Thymus (tissue), 11 donors: ENCODE results near the gene IRF2. TPM values are rescaled to one million over a fixed set of nuclear protein-coding genes. Genes with fewer than 3 reads are reported as not detected.
A peak's percentile ranks its signal among the peaks of the same experiment; 100 is the strongest.

Experiments used
- DNase-seq, 9 donors: peaks; one replicate each; pipeline ENCODE4 v3.0.0-alpha.2; 2013; ENCODE audit warnings: low spot score in 9 of 9, low read depth in 6 of 9, missing footprints in 1 of 9
- H3K27ac ChIP-seq, 2 donors: one replicate each; pipeline ENCODE4 v1.5.1; 2013; ENCODE audit warnings: control low read depth in 1 of 2, low read depth in 1 of 2, low read length in 1 of 2, mild to moderate bottlenecking in 1 of 2, moderate library complexity in 1 of 2
- H3K27me3 ChIP-seq, 2 donors: one replicate each; pipeline ENCODE4 v1.5.1; 2013; ENCODE audit warnings: low read length in 1 of 2; ENCODE audit not compliant: control insufficient read depth in 2 of 2, insufficient read depth in 1 of 2
- H3K36me3 ChIP-seq, 2 donors: one replicate each; pipeline ENCODE4 v1.5.1; 2013; ENCODE audit warnings: low read length in 1 of 2, mild to moderate bottlenecking in 1 of 2, moderate library complexity in 1 of 2; ENCODE audit not compliant: control insufficient read depth in 2 of 2, insufficient read depth in 2 of 2
- H3K4me1 ChIP-seq, 2 donors: one replicate each; pipeline ENCODE4 v1.5.1; 2013; ENCODE audit warnings: low read length in 2 of 2; ENCODE audit not compliant: control insufficient read depth in 2 of 2, insufficient read depth in 2 of 2
- H3K4me3 ChIP-seq, 2 donors: one replicate each; pipeline ENCODE4 v1.5.1; 2013; ENCODE audit warnings: low read length in 2 of 2, control low read depth in 1 of 2, mild to moderate bottlenecking in 1 of 2
- H3K9me3 ChIP-seq, 2 donors: one replicate each; pipeline ENCODE4 v1.5.1; 2013; ENCODE audit warnings: low read length in 1 of 2, mild to moderate bottlenecking in 1 of 2; ENCODE audit not compliant: control insufficient read depth in 2 of 2, insufficient read depth in 1 of 2
- WGBS: extraction: QIAGEN DNeasy Blood & Tissue Kit; methylation state at CpG from one replicate; pipeline ENCODE4 v1.1.7; 2013; 5-methylcytosine and 5-hydroxymethylcytosine counted together
- polyA plus RNA-seq: library from polyadenylated mRNA; stranded (reverse); fragments of 200-250 nt; gene quantifications from one replicate; pipeline ENCODE4 v1.2.3, GENCODE V29; 2013
- total RNA-seq: library from RNA; stranded (reverse); fragments of 120-200 nt; gene quantifications from one replicate; pipeline ENCODE4 v1.2.4, GENCODE V29; 2013
- donor health status: healthy.

Gene IRF2
- total and polyA plus RNA-seq, 2 donors, result 39.2 to 42.2 TPM

GRCh38 chr4:184479516-184479950, 5.2 kb upstream of the IRF2 start:
- 96% methylated on average over 1 of the region's 1 CpG for WGBS
- Histone ChIP-seq H3K27ac (no peak overlapping the region), H3K27me3 (no peaks in the 10 kb centered on the region), H3K9me3 (peaks cover 0 to 5% of the 10 kb centered on the region in 2 donors), H3K4me1 (peaks cover 3 to 27% of the 10 kb centered on the region in 2 donors), H3K4me3 (no peak overlapping the region), H3K36me3 (no peaks in the 10 kb centered on the region)
- DNase-seq, result no peak

DNA sequence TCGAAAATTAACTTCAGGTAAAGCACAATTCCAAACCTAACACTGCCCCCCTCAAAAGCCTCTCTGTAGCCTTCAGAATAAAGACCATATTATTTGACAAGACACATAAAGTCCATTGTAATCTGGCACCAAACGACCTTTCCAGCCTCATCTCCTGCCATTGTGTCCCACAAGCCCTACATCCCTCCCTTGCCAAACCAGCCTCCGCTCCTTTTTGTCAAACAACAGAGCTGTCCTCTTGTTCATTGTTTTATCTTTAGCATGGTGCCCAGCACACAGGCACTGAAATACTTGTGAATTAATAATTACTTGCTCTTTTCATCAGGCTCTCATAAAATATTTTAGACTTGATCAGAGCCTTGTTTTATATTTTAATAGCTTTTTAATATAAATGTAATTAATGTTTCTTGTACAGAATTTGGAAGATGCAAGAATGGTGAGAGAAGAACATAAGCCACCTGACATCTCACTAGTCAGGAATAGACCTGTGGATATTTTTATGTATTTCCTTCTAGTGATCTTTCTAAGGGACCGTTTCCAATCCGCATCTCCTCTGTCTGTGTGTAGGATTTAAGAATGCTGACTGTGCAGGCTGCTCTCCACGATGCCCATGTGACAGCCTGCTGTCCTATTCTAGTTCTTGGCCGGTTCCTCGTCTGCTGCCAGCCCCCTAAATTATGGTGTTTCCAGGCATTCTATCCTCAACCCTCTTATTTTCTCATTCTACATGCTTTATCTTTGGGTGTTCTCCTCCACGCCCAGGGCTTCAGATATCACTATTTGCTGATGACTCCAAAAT, 3.0 kb upstream of the IRF2 start:
- Histone ChIP-seq H3K4me1 (peaks cover 4 to 29% of the 10 kb centered on the region in 2 donors), H3K27me3 (no peaks in the 10 kb centered on the region), H3K9me3 (no peaks in the 10 kb centered on the region), H3K4me3 (no peak overlapping the region), H3K36me3 (no peaks in the 10 kb centered on the region), H3K27ac (peak overlapping the region in 1 of 2 donors; percentile 15)
- 91% methylated on average over 9 of the region's 9 CpGs for whole genome bisulfite sequencing
- DNase-seq, result no peak

DNA sequence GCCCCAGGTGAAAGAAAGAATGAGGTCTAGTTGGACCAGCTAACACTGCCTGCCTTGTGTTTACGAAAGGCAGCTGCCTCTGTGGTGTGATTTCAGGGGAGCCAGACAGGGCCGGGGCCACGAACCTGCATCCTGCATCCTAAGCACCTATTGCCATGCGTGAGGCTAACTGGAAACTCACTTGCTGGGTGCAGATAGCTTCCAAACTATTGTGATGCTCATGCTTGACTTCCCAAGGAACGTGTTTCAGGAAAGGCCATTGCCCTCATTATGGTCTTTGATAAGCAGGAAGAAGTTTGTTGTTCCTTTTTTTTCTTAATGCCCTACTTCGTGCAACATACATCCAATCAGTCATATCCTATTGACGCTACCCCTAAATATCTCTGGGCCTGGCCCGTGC, 2.3 kb upstream of the IRF2 start:
- Histone ChIP-seq H3K4me3 (no peak overlapping the region), H3K9me3 (no peaks in the 10 kb centered on the region), H3K36me3 (no peaks in the 10 kb centered on the region), H3K27ac (peak overlapping the region in 1 of 2 donors; percentile 46), H3K4me1 (peaks cover 8 to 34% of the 10 kb centered on the region in 2 donors), H3K27me3 (no peaks in the 10 kb centered on the region)
- peak in 2 of 9 donors; percentile 9 to 20 for DNase-seq
- 90% methylated on average over 8 of the region's 8 CpGs for WGBS

GRCh38 chr4:184475498-184475897, 1.1 kb upstream of the IRF2 start:
- H3K4me3 ChIP-seq, result peak overlapping the region; percentile 86 to 96
- H3K36me3 ChIP-seq, result no peaks in the 10 kb centered on the region
- peaks cover 8 to 34% of the 10 kb centered on the region in 2 donors for H3K4me1 ChIP-seq
- H3K9me3 ChIP-seq, result no peaks in the 10 kb centered on the region
- peak overlapping the region; percentile 95 to 100 for H3K27ac ChIP-seq
- WGBS, result 61% methylated on average over 6 of the region's 6 CpGs
- no peaks in the 10 kb centered on the region for H3K27me3 ChIP-seq
- peak in 1 of 9 donors; percentile 37 for DNase-seq

GRCh38 chr4:184475096-184475461, 729 bp upstream of the IRF2 start:
- peaks cover 8 to 38% of the 10 kb centered on the region in 2 donors for H3K4me1 ChIP-seq
- peak overlapping the region; percentile 95 to 100 for H3K27ac ChIP-seq
- no peaks in the 10 kb centered on the region for H3K27me3 ChIP-seq
- H3K9me3 ChIP-seq, result no peaks in the 10 kb centered on the region
- DNase-seq, result peak; percentile 32 to 76 (median 48)
- H3K36me3 ChIP-seq, result no peaks in the 10 kb centered on the region
- WGBS, result under 1% methylated on average over 17 of the region's 17 CpGs
- H3K4me3 ChIP-seq, result peak overlapping the region; percentile 86 to 96

- Histone ChIP-seq H3K36me3 (peaks cover 0 to 2% of the 10 kb centered on the region in 2 donors), H3K27ac (peak overlapping the region; percentile 92 to 95), H3K4me3 (peak overlapping the region; percentile 86 to 96), H3K9me3 (no peaks in the 10 kb centered on the region), H3K27me3 (no peaks in the 10 kb centered on the region), H3K4me1 (peaks cover 8 to 38% of the 10 kb centered on the region in 2 donors)
- under 1% methylated on average over 65 of the region's 65 CpGs for WGBS
- DNase-seq, result peak in 7 of 9 donors; percentile 7 to 80 (median 51)
Observed at GRCh38 chr4:184473499-184474262, 669 bp downstream of the IRF2 start.

GRCh38 chr4:184472614-184473498, 1.5 kb downstream of the IRF2 start:
- H3K36me3 ChIP-seq, result peaks cover 0 to 2% of the 10 kb centered on the region in 2 donors
- no peaks in the 10 kb centered on the region for H3K9me3 ChIP-seq
- no peaks in the 10 kb centered on the region for H3K27me3 ChIP-seq
- peak overlapping the region; percentile 78 to 92 for H3K27ac ChIP-seq
- peak overlapping the region; percentile 86 to 96 for H3K4me3 ChIP-seq
- DNase-seq, result peak in 5 of 9 donors; percentile 5 to 53 (median 27)
- under 1% methylated on average over 104 of the region's 104 CpGs for WGBS
- peaks cover 8 to 38% of the 10 kb centered on the region in 2 donors for H3K4me1 ChIP-seq

DNA sequence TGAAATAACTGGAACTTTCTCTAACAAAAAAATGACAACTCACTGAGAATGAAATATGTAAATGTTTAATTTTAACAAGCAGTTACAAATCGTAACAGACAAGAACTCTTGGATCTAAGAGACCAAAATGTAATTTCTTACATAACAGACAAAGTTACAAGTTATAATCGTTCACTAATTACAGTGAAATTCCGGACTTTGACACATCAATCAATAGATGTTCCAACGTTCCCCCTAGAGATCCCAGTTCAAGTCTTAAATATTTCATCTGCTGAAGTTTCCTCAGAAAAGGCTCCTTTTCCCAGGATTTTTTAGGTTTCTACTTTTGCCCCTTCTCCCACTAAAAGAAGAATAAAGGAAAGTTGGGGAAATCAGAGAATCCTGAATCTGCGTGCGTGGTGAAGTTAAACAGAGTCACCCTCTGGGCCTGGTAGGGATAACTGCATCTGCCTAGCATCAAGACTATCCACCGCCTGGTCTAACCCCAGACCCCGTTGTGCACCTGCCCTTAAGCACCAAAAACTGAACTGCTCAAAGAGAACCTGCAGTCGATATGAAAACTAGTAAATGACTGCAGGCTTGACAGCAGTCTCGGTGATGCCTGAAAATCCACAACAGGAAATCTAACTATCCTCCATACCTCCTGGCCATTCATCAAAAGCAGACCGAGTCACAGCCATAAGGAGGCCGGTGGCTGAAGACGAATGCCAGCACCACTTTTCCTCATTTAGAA, 2.3 kb downstream of the IRF2 start:
- H3K27ac ChIP-seq, result peak overlapping the region; percentile 78 to 92
- no peaks in the 10 kb centered on the region for H3K27me3 ChIP-seq
- DNase-seq, result peak in 5 of 9 donors; percentile 12 to 51 (median 29)
- peak overlapping the region; percentile 77 to 86 for H3K4me3 ChIP-seq
- peaks cover 0 to 2% of the 10 kb centered on the region in 2 donors for H3K36me3 ChIP-seq
- 36% methylated on average over 13 of the region's 13 CpGs for WGBS
- H3K4me1 ChIP-seq, result peaks cover 8 to 32% of the 10 kb centered on the region in 2 donors
- no peaks in the 10 kb centered on the region for H3K9me3 ChIP-seq
